Measurements from ENCODE around the gene SLC10A1.

Gene SLC10A1

GRCh38 chr14:69727860-69728259 is 69.2 kb downstream of the SLC10A1 start:
- TF ChIP-seq, protein P1, sequence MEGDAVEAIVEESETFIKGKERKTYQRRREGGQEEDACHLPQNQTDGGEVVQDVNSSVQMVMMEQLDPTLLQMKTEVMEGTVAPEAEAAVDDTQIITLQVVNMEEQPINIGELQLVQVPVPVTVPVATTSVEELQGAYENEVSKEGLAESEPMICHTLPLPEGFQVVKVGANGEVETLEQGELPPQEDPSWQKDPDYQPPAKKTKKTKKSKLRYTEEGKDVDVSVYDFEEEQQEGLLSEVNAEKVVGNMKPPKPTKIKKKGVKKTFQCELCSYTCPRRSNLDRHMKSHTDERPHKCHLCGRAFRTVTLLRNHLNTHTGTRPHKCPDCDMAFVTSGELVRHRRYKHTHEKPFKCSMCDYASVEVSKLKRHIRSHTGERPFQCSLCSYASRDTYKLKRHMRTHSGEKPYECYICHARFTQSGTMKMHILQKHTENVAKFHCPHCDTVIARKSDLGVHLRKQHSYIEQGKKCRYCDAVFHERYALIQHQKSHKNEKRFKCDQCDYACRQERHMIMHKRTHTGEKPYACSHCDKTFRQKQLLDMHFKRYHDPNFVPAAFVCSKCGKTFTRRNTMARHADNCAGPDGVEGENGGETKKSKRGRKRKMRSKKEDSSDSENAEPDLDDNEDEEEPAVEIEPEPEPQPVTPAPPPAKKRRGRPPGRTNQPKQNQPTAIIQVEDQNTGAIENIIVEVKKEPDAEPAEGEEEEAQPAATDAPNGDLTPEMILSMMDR (IDR thresholded peaks at IDR 0.05; ENCODE audit: low read depth, low read length, poor library complexity, severe bottlenecking) = no peak
- no peak for TF ChIP-seq EZH2phosphoT487 (IDR thresholded peaks at IDR 0.05; ENCODE audit: borderline replicate concordance, low read length)
- Histone ChIP-seq H3K4me2 (ENCODE audit: low read length) (no peak overlapping the region), H3K27me3 (ENCODE audit: control insufficient read depth, low read length) (peaks cover 4% of the 10 kb centered on the region), H3K79me2 (ENCODE audit: control insufficient read depth, low read length) (no peaks in the 10 kb centered on the region), H3K36me3 (ENCODE audit: control insufficient read depth, low read length) (no peaks in the 10 kb centered on the region), H3K27ac (ENCODE audit: low read depth, low read length) (no peak overlapping the region), H3K4me1 (ENCODE audit: control insufficient read depth, low read length) (peaks cover 14% of the 10 kb centered on the region), H3K4me3 (ENCODE audit: low read length) (no peak overlapping the region), H3K9me3 (ENCODE audit: control insufficient read depth, insufficient read depth, low read length) (no peaks in the 10 kb centered on the region), H4K20me1 (ENCODE audit: control insufficient read depth, insufficient read depth, low read depth, low read length) (no peaks in the 10 kb centered on the region), H3K9me2 (replicated peaks; ENCODE audit: control insufficient read depth, low read length) (no peaks in the 10 kb centered on the region), H3F3A (ENCODE audit: control insufficient read depth, insufficient read depth) (no peaks in the 10 kb centered on the region)

DNA sequence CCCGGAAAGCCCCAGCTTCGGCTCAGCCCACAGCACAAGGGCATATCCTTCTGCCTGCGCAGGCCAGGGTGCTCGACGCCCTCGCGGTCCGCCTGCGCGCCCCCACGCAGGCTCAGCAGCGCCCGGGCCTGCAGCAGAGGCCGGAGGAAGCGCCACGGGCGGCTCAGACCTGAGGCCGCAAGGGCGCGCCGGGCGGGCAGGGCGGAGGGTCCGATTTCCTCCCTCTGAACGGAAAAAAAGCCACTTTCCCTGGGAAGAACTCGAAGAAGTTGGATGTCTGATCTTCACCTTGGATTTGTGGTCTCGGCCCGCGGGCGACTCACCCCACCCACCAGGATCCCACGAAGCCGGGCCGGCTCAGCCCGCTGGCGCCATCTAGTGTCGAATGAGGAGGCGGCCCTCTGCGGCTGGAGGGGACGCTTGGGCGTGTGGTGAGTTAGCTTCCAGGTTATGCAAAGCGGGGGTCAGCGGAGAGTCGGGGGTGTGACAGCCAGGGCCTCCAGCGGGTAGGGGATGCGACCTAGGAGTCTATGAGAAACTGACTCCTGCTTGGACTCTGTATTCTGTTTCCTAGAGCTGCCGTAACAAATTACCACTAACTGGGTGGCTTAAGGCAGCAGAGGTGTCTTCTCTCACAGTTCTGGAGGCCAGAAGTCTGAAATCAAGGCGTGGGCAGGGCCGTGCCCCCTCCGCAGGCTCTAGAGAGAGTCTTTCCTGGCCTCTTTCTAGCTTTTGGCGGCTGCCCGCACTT is 70.1 kb downstream of the SLC10A1 start:
- no peaks in the 10 kb centered on the region for H4K20me1 ChIP-seq (ENCODE audit: control insufficient read depth, insufficient read depth, low read depth, low read length)
- H3K9me3 ChIP-seq (ENCODE audit: control insufficient read depth, insufficient read depth, low read length) = no peaks in the 10 kb centered on the region
- H3K36me3 ChIP-seq (ENCODE audit: control insufficient read depth, low read length) = no peaks in the 10 kb centered on the region
- peaks cover 4% of the 10 kb centered on the region for H3K27me3 ChIP-seq (ENCODE audit: control insufficient read depth, low read length)
- H3F3A ChIP-seq (ENCODE audit: control insufficient read depth, insufficient read depth) = no peaks in the 10 kb centered on the region
- H3K27ac ChIP-seq (ENCODE audit: low read depth, low read length) = no peak overlapping the region
- no peak for TF ChIP-seq EZH2phosphoT487 (IDR thresholded peaks at IDR 0.05; ENCODE audit: borderline replicate concordance, low read length)
- TF ChIP-seq, protein P1 (IDR thresholded peaks at IDR 0.05; ENCODE audit: low read depth, low read length, poor library complexity, severe bottlenecking) = peak; percentile 98
- no peaks in the 10 kb centered on the region for H3K79me2 ChIP-seq (ENCODE audit: control insufficient read depth, low read length)
- H3K9me2 ChIP-seq (replicated peaks; ENCODE audit: control insufficient read depth, low read length) = no peaks in the 10 kb centered on the region
- H3K4me2 ChIP-seq (ENCODE audit: low read length) = peak overlapping the region; percentile 97
- H3K4me3 ChIP-seq (ENCODE audit: low read length) = peak overlapping the region; percentile 72
- H3K4me1 ChIP-seq (ENCODE audit: control insufficient read depth, low read length) = peaks cover 14% of the 10 kb centered on the region

Measured in DOHH2 (cell line).